Measurements from ENCODE around the gene OVOL2.
A peak's percentile ranks its signal among the peaks of the same experiment; 100 is the strongest.

OVOL2 gene

GRCh38 chr20:18011482-18011881 lies 46.2 kb downstream of the OVOL2 start:
- no peak for DNase-seq

DNA sequence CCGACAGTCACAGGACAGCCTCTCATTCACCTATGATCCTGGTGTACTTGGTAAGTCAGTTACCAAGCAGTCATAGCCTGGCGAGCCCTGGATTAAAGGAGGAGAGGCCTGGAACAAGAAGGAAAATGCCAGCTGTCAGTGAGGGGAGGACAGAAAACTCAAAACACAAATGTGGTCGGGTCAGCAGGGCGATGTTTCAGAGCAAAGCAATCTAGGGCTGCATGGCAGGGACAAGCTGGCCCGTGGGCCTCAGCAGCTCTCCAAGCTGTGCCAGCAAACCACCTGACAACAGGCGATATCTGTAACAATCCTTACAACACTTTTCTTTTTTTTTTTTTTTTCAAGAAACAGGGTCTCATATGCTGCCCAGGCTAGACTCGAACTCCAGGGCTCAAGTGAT lies 48.6 kb downstream of the OVOL2 start:
- no peak for DNase-seq

GRCh38 chr20:18007534-18008292 lies 50.0 kb downstream of the OVOL2 start:
- DNase-seq: no peak

- no peak for DNase-seq
These were observed 51.0 kb downstream of the OVOL2 start for GRCh38 chr20:18006684-18007083.

DNA sequence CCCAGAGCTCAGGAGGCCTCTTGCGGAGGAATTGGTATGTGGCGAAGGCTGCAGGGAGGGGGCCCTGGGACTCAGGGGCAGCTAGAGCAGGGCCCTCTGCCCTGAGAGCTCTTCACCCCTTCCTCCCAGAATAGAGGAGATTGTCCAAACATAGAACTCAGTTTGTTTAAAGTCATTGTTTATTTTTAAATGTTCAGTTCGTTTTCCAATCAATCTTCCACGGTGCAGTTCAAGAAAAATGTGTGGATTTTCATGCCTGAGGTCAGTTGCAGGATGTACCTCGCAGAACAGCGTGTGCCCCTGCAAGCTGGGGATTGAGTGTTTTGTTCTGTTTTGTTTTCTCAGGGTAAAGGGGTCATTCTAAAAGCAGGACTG lies 51.7 kb downstream of the OVOL2 start:
- DNase-seq: no peak

DNA sequence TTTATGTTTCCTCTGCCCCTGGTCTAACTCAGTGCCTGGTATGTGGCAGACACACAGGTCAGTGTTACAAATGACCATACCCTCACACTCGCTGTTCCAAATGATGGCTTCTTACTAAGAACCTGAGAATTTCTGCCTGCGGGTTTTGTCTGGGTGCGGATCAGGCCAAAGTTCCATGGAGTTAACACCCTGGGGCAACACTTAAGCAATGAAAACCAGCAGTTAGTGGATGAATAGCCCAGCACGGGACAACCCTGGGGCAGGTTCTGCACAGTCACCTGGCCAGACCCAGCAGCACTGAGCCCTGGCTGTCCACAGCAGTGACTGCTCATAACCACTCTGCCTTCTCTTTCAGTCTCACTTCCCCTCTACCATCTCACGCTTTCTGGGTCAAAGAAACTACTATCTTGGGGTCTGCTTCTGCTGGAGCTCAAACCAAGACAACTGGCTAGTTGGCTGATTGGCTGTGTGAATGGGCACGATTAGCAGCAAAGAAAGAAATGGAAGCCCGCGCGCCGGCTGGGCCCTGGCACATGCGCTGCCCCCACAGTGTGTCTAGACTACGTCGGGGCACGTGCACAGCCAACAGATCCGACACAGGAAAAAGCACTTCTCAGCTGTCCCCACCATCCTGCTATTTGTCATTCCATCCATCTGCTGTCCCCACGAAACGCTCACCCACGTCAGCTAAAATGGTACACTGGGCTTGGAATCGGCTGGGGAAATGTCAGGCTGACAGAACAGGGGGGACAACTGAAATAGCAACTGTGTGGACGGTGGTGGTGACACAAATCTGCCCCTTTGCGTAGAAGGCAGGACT lies 52.3 kb downstream of the OVOL2 start:
- no peak for DNase-seq

- no peak for DNase-seq
These were observed 53.2 kb downstream of the OVOL2 start for GRCh38 chr20:18004384-18005031.

- no peak for DNase-seq
These were observed 53.8 kb downstream of the OVOL2 start for GRCh38 chr20:18003897-18004296.

- no peak for DNase-seq
These were observed 56.4 kb downstream of the OVOL2 start for GRCh38 chr20:18001131-18001921.

- no peak for DNase-seq
These were observed 58.1 kb downstream of the OVOL2 start for GRCh38 chr20:17999566-17999965.

- DNase-seq: no peak
These were observed 59.3 kb downstream of the OVOL2 start for GRCh38 chr20:17998446-17998845.

- peak; percentile 23 for DNase-seq
These were observed 61.5 kb downstream of the OVOL2 start for GRCh38 chr20:17995967-17996819.

- no peak for DNase-seq
These were observed 64.2 kb downstream of the OVOL2 start for GRCh38 chr20:17993546-17993945.

- no peak for DNase-seq
These were observed 64.7 kb downstream of the OVOL2 start for GRCh38 chr20:17992847-17993513.

- no peak for DNase-seq
These were observed 65.5 kb downstream of the OVOL2 start for GRCh38 chr20:17992224-17992637.

- no peak for DNase-seq
These were observed 67.3 kb downstream of the OVOL2 start for GRCh38 chr20:17990278-17990972.

DNA sequence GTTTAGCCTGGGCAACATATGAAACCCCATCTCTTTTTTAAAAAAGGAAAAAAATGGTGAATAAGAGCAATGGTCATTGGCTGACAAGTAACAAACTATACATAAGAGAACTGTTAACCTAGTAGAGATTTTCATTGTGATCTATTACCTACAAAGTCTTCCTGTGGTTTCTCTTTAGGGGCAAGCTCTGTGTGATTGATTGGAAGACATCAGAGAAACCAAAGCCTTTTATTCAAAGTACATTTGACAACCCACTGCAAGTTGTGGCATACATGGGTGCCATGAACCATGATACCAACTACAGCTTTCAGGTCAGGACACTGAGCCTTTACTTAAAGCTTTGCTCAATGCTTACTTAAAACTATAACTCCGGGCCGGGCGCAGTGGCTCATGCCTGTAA lies 69.7 kb downstream of the OVOL2 start:
- DNase-seq: no peak

DNA sequence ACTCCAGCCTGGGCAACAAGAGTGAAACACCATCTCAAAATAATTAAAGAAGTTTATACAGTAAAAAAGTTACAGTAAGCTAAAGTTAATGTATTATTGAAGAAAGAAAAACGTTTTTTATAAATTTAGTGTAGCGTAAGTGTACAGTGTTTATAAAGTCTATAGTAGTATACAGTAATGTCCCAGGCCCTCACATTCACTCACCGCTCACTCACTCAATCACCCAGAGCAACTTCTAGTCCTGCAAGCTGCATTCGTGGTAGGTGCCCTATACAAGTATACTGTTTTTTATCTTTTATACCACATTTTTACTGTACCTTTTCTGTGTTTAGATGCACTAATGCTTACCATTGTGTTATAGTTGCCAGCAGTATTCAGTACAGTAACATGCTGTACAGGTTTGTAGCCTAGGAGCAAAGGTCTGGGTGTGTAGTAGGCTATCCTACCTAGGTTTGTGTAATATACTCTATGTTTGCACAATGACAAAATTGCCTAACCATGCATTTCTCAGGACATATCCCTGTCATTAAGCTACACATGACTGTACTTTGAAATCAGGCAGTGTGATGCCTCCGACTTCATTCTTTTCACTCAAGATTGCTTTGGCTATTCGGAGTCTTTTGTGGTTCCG lies 72.2 kb downstream of the OVOL2 start:
- no peak for DNase-seq

DNA sequence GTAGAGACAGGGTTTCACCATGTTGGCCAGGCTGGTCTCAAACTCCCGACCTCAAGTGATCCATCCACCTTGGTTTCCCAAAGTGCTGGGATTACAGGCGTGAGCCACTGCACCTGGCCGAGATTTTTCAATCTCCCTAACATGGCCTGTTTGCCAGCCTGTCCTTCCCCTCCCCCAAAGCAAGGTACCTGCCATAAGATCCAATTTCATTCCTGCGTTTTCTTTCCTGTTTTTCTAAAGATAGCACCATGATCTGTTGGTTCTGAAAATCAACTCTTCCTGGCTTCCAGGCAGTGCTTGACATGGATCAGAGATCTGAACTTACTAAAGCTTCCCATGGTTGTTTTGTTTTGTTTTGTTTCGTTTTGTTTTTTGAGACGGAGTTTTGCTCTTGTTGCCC lies 81.4 kb downstream of the OVOL2 start:
- DNase-seq: no peak

Measured in activated CD4-positive, alpha-beta T cell treated with anti-CD3 and anti-CD28 coated beads, Interleukin-2, amount 50 U/mL, for 1 hour (primary cell).